HG02678 (cell line): ENCODE data around the gene SLCO2A1.

Experiments
- ATAC-seq: cut with Tn5 transposase; IDR thresholded peaks from one replicate; pipeline ENCODE4 v1.9.1; 2021; ENCODE audit warnings: mild to moderate bottlenecking, moderate library complexity; ENCODE audit not compliant: unreplicated experiment

SLCO2A1 gene

GRCh38 chr3:133956353-133956752 lies 73.4 kb downstream of the SLCO2A1 start:
- no peak for ATAC-seq

DNA sequence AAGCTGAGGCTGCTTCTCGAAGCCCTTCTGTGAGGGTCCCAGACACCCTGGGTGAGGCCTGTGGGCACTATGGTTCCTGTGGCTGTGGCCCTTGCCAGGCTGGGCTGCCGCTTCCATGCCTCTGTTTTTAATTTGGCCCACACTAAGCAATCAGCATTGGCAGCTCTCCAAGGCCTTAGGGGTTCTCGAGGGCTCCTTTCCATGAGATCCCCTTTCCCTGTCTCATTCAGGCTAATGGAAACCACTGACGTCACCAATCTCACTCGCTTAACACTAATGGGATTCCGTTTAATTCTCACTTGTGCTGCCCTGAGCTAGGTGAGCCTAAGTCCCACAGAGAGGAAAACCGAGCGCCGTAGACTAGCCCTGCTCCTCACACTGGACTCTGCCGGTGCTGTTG lies 73.8 kb downstream of the SLCO2A1 start:
- no peak for ATAC-seq

DNA sequence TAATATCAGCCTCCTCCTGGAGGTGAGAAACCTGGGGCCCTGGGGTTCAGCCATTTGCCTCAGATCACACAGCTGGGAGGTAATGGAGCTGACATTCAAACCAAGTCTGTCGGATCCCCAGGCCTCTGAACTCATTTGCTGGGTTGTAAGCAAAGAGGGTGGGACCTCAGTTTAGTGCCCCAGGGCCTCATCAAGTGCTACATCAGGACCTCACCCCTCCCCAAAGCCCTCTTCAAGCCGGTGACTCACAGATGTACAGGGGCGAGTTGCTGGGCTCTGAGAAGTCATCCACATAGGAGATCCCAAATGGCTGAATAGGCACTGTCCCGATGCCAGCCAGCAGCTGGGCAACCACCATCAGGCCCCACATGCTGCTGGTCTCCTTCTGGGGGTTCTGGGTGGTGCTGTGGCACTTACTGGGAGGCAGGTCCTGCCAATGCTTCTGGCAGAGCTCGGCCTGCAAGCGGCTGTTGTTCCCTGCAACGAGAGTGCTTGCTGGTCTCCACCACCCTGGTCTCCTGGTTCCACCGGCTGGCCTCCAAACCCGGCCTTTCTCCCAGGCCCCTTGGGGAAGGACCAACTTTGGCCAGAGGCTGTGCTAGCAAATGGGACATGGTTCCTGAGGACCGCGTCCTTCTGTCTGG lies 74.9 kb downstream of the SLCO2A1 start:
- ATAC-seq, result no peak

GRCh38 chr3:133953297-133953696 lies 76.4 kb downstream of the SLCO2A1 start:
- ATAC-seq, result no peak

GRCh38 chr3:133949438-133949837 lies 80.3 kb downstream of the SLCO2A1 start:
- ATAC-seq, result no peak

GRCh38 chr3:133948996-133949395 lies 80.7 kb downstream of the SLCO2A1 start:
- ATAC-seq, result no peak

DNA sequence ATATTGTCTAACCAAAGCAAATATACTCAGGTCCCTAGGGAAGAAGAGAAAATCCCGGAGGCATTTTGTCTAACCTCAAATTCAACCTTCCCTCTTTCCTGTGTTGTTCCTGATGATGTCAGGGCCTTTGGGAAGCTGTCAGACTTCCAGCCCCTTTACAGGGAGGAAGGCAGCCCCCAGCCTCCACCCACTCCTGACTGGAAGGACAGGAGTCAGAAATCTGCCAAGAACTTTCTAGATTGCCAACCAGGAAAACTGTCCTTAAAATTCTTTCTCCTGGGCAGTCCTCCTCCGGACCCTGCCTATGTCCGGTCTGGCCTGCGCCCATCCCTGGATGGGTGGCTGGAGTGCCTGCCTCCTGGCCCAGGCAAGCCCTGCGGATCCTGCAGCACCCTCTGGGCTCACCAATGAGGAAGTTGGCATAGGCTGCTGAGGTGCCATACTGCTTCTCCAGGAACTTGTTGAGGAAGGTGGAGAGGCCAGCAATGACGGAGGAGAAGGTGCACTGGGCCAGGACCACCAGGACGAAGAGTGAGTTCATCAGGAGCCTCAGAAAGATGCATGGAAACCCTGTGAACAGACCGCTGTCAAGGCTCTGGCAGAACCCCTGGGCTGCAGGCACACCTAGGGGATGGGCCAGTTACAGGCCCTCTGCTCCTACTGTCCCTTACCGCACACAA lies 81.5 kb downstream of the SLCO2A1 start:
- no peak for ATAC-seq

DNA sequence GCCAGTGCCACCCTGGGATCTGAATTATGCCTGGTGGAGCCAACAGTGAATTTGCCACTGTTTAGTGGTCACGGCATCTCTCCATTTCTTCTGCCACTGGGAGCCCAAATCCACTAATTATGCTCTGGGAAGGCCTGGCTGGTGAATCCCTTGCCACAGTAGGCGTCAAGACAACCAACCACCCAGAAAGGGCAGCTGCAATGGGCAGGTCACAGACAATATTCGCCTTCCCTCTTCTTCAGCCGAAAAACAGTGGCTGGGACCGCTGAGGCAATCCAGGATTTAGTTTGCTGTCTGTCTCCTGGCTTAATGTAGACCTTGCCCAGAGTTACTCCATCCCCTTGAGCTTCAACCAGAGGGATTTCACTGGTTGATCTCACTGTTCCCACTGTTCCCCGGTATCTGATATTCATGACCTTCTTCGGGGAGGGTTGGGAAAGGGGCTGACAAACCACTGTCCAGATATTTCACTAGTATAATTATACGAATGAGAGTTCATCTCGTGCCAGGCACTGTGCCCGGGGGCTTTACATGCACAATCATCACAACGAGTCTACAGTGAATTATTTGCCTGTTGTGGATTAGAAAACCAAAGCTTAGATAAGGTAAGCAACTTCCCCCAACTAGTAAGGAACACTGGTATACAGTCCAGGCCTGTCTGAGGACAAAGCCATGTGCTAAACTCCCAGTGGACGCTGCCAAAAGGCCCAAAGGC lies 84.2 kb downstream of the SLCO2A1 start:
- no peak for ATAC-seq

DNA sequence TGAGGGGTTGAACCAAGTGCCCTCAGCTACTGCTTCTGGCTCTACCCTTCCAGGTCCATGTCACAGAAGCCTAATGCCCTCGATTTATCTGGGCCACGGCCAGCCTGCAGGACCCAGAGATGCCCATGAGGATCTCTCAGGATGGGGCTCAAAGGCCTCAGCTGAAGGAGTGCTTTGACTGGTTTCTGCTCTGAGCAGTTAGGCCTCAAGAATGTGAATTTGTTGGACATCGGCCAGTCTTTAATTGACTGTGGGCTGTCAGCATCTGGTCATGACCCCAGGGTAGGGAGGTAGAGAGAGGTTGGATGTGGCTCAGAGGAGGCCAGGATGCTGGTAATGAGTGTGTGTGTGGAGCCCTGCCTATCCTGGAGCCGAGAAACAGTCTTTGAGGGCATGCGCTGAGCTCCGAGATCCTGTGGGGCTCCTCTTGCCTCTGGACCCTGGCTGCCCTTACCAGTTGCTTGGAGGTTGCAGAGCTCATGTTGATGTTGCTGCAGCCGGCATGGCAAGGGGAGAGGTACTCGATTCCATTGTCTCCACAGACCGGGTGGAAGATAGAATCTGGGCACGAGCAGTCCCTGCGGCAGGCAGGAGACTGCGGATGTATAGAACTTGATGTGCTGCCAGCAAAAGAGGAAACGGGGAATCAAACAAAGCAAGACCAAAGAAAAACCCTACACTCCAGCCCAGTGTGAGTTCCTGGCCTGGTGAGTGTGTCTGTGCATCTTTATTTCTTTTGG lies 84.9 kb downstream of the SLCO2A1 start:
- no peak for ATAC-seq

GRCh38 chr3:133944181-133944580 lies 85.5 kb downstream of the SLCO2A1 start:
- ATAC-seq, result no peak

- no peak for ATAC-seq
These were observed 86.0 kb downstream of the SLCO2A1 start for GRCh38 chr3:133943639-133944141.

GRCh38 chr3:133943031-133943535 lies 86.6 kb downstream of the SLCO2A1 start:
- ATAC-seq, result no peak

DNA sequence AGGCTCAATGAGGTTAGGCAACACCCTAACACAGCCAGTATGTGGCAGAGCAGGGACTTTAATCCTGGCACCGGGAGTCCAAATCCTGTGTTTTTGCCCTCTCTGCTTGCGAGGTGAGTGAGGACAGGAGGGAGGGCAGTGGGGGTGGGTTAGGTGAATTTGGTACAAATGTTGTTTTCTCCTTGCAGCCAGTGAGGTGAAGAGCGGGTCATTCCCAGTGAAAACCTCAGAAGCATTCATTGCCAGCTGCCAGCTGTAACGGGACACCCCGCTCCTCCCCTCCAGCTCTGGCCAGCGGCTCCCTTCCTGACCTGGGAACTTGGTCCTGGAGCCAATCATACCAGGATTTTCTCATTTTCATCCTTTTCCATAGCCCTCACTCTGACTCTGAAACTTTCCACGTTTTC lies 88.3 kb downstream of the SLCO2A1 start:
- no peak for ATAC-seq

DNA sequence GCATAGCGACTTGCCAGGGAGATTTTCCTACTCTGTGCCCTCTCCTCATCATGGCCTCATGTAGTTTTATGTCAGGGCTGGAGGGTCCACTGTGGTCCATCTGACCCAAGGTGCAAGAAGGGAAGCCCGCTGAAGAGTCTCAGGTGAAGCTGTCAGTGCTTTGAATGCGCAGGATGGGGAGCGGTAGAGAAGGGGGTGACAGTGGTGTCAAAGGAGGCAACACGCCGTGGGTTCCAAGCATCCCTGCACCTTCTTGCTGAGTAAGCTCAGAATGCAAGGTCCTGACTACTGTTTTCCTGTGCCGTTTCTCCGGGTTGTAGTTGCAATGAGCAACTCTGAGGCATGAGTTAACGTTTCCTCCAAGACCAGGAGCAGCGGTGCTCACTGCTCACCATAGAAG lies 89.2 kb downstream of the SLCO2A1 start:
- no peak for ATAC-seq

GRCh38 chr3:133939463-133939835 lies 90.3 kb downstream of the SLCO2A1 start:
- no peak for ATAC-seq

- no peak for ATAC-seq
These were observed 90.8 kb downstream of the SLCO2A1 start for GRCh38 chr3:133938770-133939462.

- ATAC-seq, result no peak
These were observed 91.7 kb downstream of the SLCO2A1 start for GRCh38 chr3:133937756-133938601.

- no peak for ATAC-seq
These were observed 92.6 kb downstream of the SLCO2A1 start for GRCh38 chr3:133937061-133937686.
